Heart left ventricle (tissue), 16 donors: ENCODE results near the gene ANKRD11. TPM values are rescaled to one million over a fixed set of nuclear protein-coding genes. Genes with fewer than 3 reads are reported as not detected.
A peak's percentile ranks its signal among the peaks of the same experiment; 100 is the strongest.

Experiments used
- ATAC-seq, 4 donors: fragments of 200-7000 bp; cut with Tn5 transposase; one replicate each; pipeline ENCODE4 v1.9.1; 2020 to 2022; ENCODE audit warnings: moderate library complexity in 4 of 4, mild to moderate bottlenecking in 3 of 4, moderate number of reproducible peaks in 1 of 4
- DNase-seq, 5 donors: peaks; one replicate each; pipeline ENCODE4 v3.0.0-alpha.2; 2020
- H3K27ac ChIP-seq, 12 donors: fragments of 200-600 bp; sonication (generic) in 4 of 12; one replicate each; pipeline versions ENCODE4 v1.5.0 to v1.8.0; 2016 to 2022; ENCODE audit warnings: mild to moderate bottlenecking in 2 of 12
- H3K27me3 ChIP-seq, 9 donors: fragments of 200-600 bp; sonication (generic) in 2 of 9; one replicate each; pipeline versions ENCODE4 v1.5.1 to v1.8.0; 2016 to 2022; ENCODE audit warnings: mild to moderate bottlenecking in 3 of 9
- H3K36me3 ChIP-seq, 9 donors: fragments of 200-600 bp; sonication (generic) in 2 of 9; one replicate each; pipeline versions ENCODE4 v1.5.0 to v1.8.0; 2018 to 2022; ENCODE audit warnings: mild to moderate bottlenecking in 2 of 9
- H3K4me1 ChIP-seq, 12 donors: fragments of 200-600 bp; sonication (generic) in 4 of 12; one replicate each; pipeline versions ENCODE4 v1.5.0 to v1.8.0; 2016 to 2022; ENCODE audit warnings: mild to moderate bottlenecking in 3 of 12
- H3K4me3 ChIP-seq, 12 donors: fragments of 200-600 bp; sonication (generic) in 4 of 12; one replicate each; pipeline versions ENCODE4 v1.5.0 to v1.8.0; 2017 to 2022; ENCODE audit warnings: mild to moderate bottlenecking in 9 of 12, moderate library complexity in 4 of 12
- H3K9me3 ChIP-seq, 12 donors: fragments of 200-600 bp; sonication (generic) in 4 of 12; one replicate each; pipeline versions ENCODE4 v1.5.0 to v1.8.0; 2016 to 2022; ENCODE audit warnings: mild to moderate bottlenecking in 1 of 12
- CTCF ChIP-seq, 12 donors: fragments of 200-600 bp; sonication (generic) in 4 of 12; IDR thresholded peaks; one replicate each; pipeline versions ENCODE4 v1.5.0 to v1.8.0; 2018 to 2022; ENCODE audit warnings: antibody characterized with exemption in 12 of 12, mild to moderate bottlenecking in 5 of 12
- POLR2A ChIP-seq, 2 donors: fragments of 450-650 bp; IDR thresholded peaks; one replicate each; pipeline ENCODE4 v1.6.1; 2017; ENCODE audit warnings: antibody characterized with exemption in 2 of 2, mild to moderate bottlenecking in 2 of 2, moderate library complexity in 2 of 2
- WGBS, 4 donors: extraction: QIAGEN DNeasy Blood & Tissue Kit in 2 of 4; methylation state at CpG; one replicate each; pipeline versions ENCODE4 v1.1.5 to v1.1.7; 2013 to 2018; 5-methylcytosine and 5-hydroxymethylcytosine counted together
- intact Hi-C, 10 donors: fragments of 100-400 bp; cut with DNase I; formaldehyde crosslinking; loops; one replicate each; pipeline versions ENCODE4 v1.11.1 to v1.14.2; 2022
- long read RNA-seq, 3 donors: library from polyadenylated mRNA; unstranded; transcript quantifications; one replicate each; pipeline ENCODE4 v2.0.0, GENCODE V29; 2020 to 2021
- polyA plus RNA-seq, 2 donors: library from polyadenylated mRNA; stranded (reverse); fragments of 200-250 nt; gene quantifications; one replicate each; pipeline ENCODE4 v1.2.3, GENCODE V29; 2013
- total RNA-seq, 9 donors: library from RNA; depleted of rRNA in 2 of 9; stranded (reverse); fragments of >200 nt in 2 of 9; fragmentation: NEBNext Ultra II Directional in 3 of 9; extraction: Animal tissue kit (Norgen Biotek cat#: 25700) in 3 of 9; gene quantifications; one replicate each; pipeline versions ENCODE4 v1.1.0 to v1.2.4, GENCODE V29; 2016 to 2023
- donor health status: ischemic (EF 13 %, LVEDD 7.1; RV severe dilation, severe dysfunction).
- donor health status: healthy with polysubstance abuse.
- donor health status: DM: no; HTN: yes; CAD: no.
- donor health status: DM: no; HTN: no; CAD: no.
- donor health status: ischemic (EF 25% LVEDD 6.9; RV normal size, moderate dysfunction).
- donor health status: ischemic (EF 25% LVEDD 5.7; RV mildly dilated, moderate dysfunction).
- donor health status: healthy.
- donor health status: DM: yes; HTN: yes; CAD: no.
- donor health status: ischemic (EF 35%, LVEDD 5.7; RV mildly dilated, moderate dysfunction).
- donor health status: nonischemic (EF 11% LVEDD 7.7; RV severe dilation, severe dysfunction).
- donor health status: DM: yes; HTN: yes; CAD: no.
- donor health status: PGD.
- donor health status: ischemic (EF 29% LVEDD 5.4; RV normal size, mild dysfunction).
- donor health status: nonischemic (EF 23%, LVEDD 6.1; RV moderate dilation, normal function).

ANKRD11 gene
- total RNA-seq: 100 to 1,000 TPM in 1 of 9 donors, 10 to 100 TPM in 8; 53.6 to 123 (median 67.7) TPM
- polyA plus RNA-seq: 10 to 100 TPM; 53.9 to 80.8 TPM
- long read RNA-seq, donor 1, partial matches to known transcripts: 49 of 95 reads
- long read RNA-seq, donor 1, other reads (novel, unspliced or antisense): 43 of 95 reads
- long read RNA-seq, donor 2, partial matches to known transcripts: 26 of 60 reads
- long read RNA-seq, donor 2, other reads (novel, unspliced or antisense): 33 of 60 reads
- long read RNA-seq, donor 3, partial matches to known transcripts: 60 of 99 reads
- long read RNA-seq, donor 3, other reads (novel, unspliced or antisense): 37 of 99 reads

- peak; percentile 99 to 100 (median 99) for DNase-seq
- Histone ChIP-seq H3K27me3 (no peaks in the 10 kb centered on the region), H3K27ac (peak within 1 kb of the TSS; percentile 92 to 98 (median 95)), H3K9me3 (no peaks in the 10 kb centered on the region), H3K36me3 (peaks cover 0 to 10% (median 0%) of the 10 kb centered on the region in 9 donors), H3K4me1 (peaks cover 4 to 49% (median 42%) of the 10 kb centered on the region in 12 donors), H3K4me3 (peak within 1 kb of the TSS; percentile 73 to 100 (median 89))
- ATAC-seq: peak; percentile 96 to 100 (median 99)
- intact Hi-C loops: loop anchor here in 2 of 10 donors (1.0 to 5.0 kb wide), 2 partner anchors 157 to 158 kb away; no protein-coding TSS in a partner anchor
- TF ChIP-seq CTCF (IDR thresholded peaks at IDR 0.05) (peak in 1 of 12 donors; percentile 7), POLR2A (IDR thresholded peaks at IDR 0.05) (peak; percentile 63 to 85)
- 0 to 1% (median 1%) methylated on average over 41 to 96 of the region's 96 CpGs for WGBS, 4 donors
These were observed at the start of gene ANKRD11 for GRCh38 chr16:89490439-89491237. Gene ANKRD11, minus strand, starts transcription at chr16:89490561. Its CDS starts 173,542 bp downstream, at chr16:89317019.

DNA sequence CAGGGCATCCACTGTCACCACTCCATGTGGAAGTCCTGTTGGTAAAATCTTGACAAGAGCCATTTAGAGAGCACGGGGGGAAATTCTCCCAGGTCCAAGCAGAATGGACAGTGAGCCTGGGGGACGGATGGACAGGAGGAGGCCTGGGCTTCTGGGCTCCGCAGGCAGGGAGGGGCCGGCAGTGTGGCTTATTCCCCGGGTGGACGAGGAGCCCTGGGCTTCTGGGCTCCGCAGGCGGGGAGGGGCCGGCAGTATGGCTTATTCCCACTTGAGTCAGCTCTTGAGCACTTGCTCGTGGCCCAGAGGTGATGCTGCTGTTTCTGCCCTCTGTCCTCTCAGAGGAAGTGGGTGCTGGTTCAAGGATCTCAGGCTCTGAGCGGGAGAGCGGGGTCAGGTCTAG lies 47.9 kb upstream of the ANKRD11 start:
- H3K27ac ChIP-seq: no peak overlapping the region
- WGBS, 4 donors: 89 to 96% (median 92%) methylated on average over 11 to 12 of the region's 12 CpGs
- H3K4me3 ChIP-seq: no peak overlapping the region
- no peak for TF ChIP-seq POLR2A (IDR thresholded peaks at IDR 0.05)
- TF ChIP-seq CTCF (IDR thresholded peaks at IDR 0.05): no peak
- peaks cover 0 to 74% (median 56%) of the 10 kb centered on the region in 9 donors for H3K36me3 ChIP-seq
- H3K9me3 ChIP-seq: no peaks in the 10 kb centered on the region
- no peak for DNase-seq
- peaks cover 0 to 28% (median 13%) of the 10 kb centered on the region in 12 donors for H3K4me1 ChIP-seq
- no peaks in the 10 kb centered on the region for H3K27me3 ChIP-seq
- intact Hi-C loops: no loop called here
- ATAC-seq: no peak

DNA sequence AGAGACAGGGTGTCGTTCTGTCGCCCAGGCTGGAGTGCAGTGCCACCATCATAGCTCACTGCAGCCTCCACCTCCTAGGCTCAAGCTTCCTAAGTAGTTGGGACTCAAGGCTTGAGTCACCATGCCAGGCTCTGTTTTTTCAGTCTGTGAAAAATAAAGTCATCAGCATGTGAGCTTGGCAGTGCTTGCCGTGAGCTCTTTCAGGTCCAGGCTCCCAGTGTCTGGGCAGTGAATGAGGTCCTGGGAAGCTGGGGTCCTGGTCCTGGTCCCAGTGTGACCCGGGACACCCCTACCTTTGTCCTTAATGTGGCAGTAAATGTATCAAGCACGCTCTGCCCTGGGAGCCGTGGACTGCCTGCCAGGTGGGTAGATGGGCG lies 47.2 kb upstream of the ANKRD11 start:
- DNase-seq (no peak), ATAC-seq (no peak)
- Histone ChIP-seq H3K27me3 (no peaks in the 10 kb centered on the region), H3K4me3 (no peak overlapping the region), H3K27ac (no peak overlapping the region), H3K4me1 (peaks cover 0 to 28% (median 13%) of the 10 kb centered on the region in 12 donors), H3K9me3 (no peaks in the 10 kb centered on the region), H3K36me3 (peaks cover 0 to 78% (median 60%) of the 10 kb centered on the region in 9 donors)
- WGBS, 4 donors: 89 to 93% (median 93%) methylated on average over 6 to 7 of the region's 7 CpGs
- intact Hi-C loops: no loop called here
- TF ChIP-seq CTCF (IDR thresholded peaks at IDR 0.05): no peak
- no peak for TF ChIP-seq POLR2A (IDR thresholded peaks at IDR 0.05)
